ENCODE data around the gene IGFALS. TPM values are rescaled to one million over a fixed set of nuclear protein-coding genes. Genes with fewer than 3 reads are reported as not detected.

Gene IGFALS
- total RNA-seq, 3 donors from 2014 or later (not counting 1 experiment from before 2014, with no cell fraction given): 0.47 to 1.1 (median 0.70) TPM

- Mint-ChIP-seq H3K27ac (no peak overlapping the region), H3K27me3 (ENCODE audit: low read depth in 2 of 2) (no peaks in the 10 kb centered on the region), H3K36me3 (no peaks in the 10 kb centered on the region), H3K4me3 (no peak overlapping the region), H3K9me3 (no peaks in the 10 kb centered on the region), H3K4me1 (peaks cover 7 to 8% of the 10 kb centered on the region in 2 donors)
- Histone ChIP-seq H3K27ac (ENCODE audit: low read length) (no peak overlapping the region), H3K4me3 (ENCODE audit: low read length) (no peak overlapping the region), H3K36me3 (ENCODE audit: control insufficient read depth, insufficient read depth, low read length) (peaks cover 47% of the 10 kb centered on the region), H3K9me3 (ENCODE audit: control insufficient read depth, insufficient read depth, low read length) (no peaks in the 10 kb centered on the region), H3K4me1 (ENCODE audit: control insufficient read depth, insufficient read depth, low read length) (no peaks in the 10 kb centered on the region), H3K27me3 (ENCODE audit: control insufficient read depth, insufficient read depth, low read length) (no peaks in the 10 kb centered on the region)
- TF ChIP-seq, protein P1, sequence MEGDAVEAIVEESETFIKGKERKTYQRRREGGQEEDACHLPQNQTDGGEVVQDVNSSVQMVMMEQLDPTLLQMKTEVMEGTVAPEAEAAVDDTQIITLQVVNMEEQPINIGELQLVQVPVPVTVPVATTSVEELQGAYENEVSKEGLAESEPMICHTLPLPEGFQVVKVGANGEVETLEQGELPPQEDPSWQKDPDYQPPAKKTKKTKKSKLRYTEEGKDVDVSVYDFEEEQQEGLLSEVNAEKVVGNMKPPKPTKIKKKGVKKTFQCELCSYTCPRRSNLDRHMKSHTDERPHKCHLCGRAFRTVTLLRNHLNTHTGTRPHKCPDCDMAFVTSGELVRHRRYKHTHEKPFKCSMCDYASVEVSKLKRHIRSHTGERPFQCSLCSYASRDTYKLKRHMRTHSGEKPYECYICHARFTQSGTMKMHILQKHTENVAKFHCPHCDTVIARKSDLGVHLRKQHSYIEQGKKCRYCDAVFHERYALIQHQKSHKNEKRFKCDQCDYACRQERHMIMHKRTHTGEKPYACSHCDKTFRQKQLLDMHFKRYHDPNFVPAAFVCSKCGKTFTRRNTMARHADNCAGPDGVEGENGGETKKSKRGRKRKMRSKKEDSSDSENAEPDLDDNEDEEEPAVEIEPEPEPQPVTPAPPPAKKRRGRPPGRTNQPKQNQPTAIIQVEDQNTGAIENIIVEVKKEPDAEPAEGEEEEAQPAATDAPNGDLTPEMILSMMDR (IDR thresholded peaks at IDR 0.05): no peak
- 96% methylated on average over 17 of the region's 17 CpGs for WGBS (ENCODE audit: insufficient coverage)
- DNase-seq: no peak
- intact Hi-C loops (cut with micrococcal nuclease): no loop called here
- ATAC-seq: no peak
Measured at GRCh38 chr16:1817716-1818115, 24.2 kb upstream of the IGFALS start.

DNA sequence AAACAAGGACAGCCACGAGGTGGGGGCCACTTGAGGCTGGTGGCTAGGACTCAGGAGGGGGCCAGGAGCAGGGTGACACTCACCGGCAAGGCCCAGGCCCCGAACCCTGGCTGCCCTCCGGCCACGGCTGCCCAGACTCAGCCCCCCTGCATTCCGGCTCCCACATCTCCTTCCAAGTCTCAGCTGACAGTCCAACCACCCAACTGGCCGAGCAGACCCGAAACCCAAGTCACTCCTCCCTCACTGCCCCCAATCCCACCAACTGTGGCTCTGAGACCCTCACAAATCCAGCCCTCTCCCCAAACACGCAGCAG, 23.7 kb upstream of the IGFALS start:
- Histone ChIP-seq H3K9me3 (ENCODE audit: control insufficient read depth, insufficient read depth, low read length) (no peaks in the 10 kb centered on the region), H3K4me1 (ENCODE audit: control insufficient read depth, insufficient read depth, low read length) (no peaks in the 10 kb centered on the region), H3K27ac (ENCODE audit: low read length) (no peak overlapping the region), H3K36me3 (ENCODE audit: control insufficient read depth, insufficient read depth, low read length) (peaks cover 42% of the 10 kb centered on the region), H3K4me3 (ENCODE audit: low read length) (no peak overlapping the region), H3K27me3 (ENCODE audit: control insufficient read depth, insufficient read depth, low read length) (no peaks in the 10 kb centered on the region)
- DNase-seq (no peak), ATAC-seq (no peak)
- Mint-ChIP-seq H3K9me3 (no peaks in the 10 kb centered on the region), H3K36me3 (no peaks in the 10 kb centered on the region), H3K27ac (no peak overlapping the region), H3K4me1 (peaks cover 7 to 8% of the 10 kb centered on the region in 2 donors), H3K4me3 (no peak overlapping the region), H3K27me3 (ENCODE audit: low read depth in 2 of 2) (no peaks in the 10 kb centered on the region)
- TF ChIP-seq, protein P1 (IDR thresholded peaks at IDR 0.05): no peak
- intact Hi-C loops (cut with micrococcal nuclease): no loop called here
- 93% methylated on average over 9 of the region's 9 CpGs for WGBS (ENCODE audit: insufficient coverage)

DNA sequence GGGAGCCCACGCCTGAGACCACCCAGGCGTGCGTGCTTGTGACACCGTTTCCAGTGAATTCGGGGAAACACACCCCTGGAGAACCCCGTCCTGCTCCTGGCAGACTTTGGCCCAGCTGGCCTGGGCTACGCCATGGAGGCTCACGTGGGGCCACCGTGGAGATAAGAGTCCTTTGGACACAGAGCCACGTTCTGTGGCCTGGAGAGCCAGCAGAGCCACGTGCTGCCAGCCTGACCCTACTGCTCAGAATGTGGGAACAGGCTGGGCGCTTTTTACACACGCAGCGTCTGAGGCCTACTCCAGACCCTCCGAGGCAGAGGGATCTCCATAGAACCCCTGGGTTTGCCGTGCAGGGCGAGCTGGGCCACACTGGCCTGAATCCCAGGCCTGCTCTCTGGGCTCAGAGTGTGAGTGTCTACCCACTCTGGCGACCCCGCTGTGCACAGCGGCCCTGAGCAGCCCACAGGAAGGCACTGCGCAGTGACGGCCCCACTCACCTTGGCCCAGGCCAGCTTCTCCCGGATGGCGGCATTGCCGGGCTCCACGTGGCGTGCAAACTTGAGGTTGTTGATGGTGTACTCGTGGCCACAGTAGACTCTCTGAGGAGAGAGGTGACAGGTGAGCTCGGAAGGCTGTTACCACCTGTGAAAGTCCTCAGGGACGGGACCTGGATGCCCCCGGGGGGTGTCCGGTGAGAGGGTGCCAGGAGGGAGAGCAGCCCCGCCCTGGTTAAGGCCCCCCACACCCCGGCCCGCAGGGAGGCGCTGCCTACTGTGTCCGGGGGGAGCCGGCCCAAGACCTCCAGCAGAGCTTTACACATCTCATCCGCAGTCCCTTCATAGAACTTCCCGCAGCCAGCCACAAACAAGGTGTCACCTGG, 23.1 kb upstream of the IGFALS start:
- no peaks in the 10 kb centered on the region for H3K9me3 Mint-ChIP-seq
- DNase-seq (no peak), ATAC-seq (no peak)
- H3K4me1 Mint-ChIP-seq: peaks cover 7 to 8% of the 10 kb centered on the region in 2 donors
- no peak overlapping the region for H3K4me3 Mint-ChIP-seq
- H3K36me3 Mint-ChIP-seq: no peaks in the 10 kb centered on the region
- intact Hi-C loops (cut with micrococcal nuclease): no loop called here
- Histone ChIP-seq H3K36me3 (ENCODE audit: control insufficient read depth, insufficient read depth, low read length) (peaks cover 37% of the 10 kb centered on the region), H3K27me3 (ENCODE audit: control insufficient read depth, insufficient read depth, low read length) (no peaks in the 10 kb centered on the region), H3K27ac (ENCODE audit: low read length) (no peak overlapping the region), H3K9me3 (ENCODE audit: control insufficient read depth, insufficient read depth, low read length) (no peaks in the 10 kb centered on the region), H3K4me1 (ENCODE audit: control insufficient read depth, insufficient read depth, low read length) (no peaks in the 10 kb centered on the region), H3K4me3 (ENCODE audit: low read length) (no peak overlapping the region)
- H3K27me3 Mint-ChIP-seq (ENCODE audit: low read depth in 2 of 2): no peaks in the 10 kb centered on the region
- WGBS (ENCODE audit: insufficient coverage): 96% methylated on average over 40 of the region's 40 CpGs
- TF ChIP-seq, protein P1 (IDR thresholded peaks at IDR 0.05): no peak
- H3K27ac Mint-ChIP-seq: no peak overlapping the region

DNA sequence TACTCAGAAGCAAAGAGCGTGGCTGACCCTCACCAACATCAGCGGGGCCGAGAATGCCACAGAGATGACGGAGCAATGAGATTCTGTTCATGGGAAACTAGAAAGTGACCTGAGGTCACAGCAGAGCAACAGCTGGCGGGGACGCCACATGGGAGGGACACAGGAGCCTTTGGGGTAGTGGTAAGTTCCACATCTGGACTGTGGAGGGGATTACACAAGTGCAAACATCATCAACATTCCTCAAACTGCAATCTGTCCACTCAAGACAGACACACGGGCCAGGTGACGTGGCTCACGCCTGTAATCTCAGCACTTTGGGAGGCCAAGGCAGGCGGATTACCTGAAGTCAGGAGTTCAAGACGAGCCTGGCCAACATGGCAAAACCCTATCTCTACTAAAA, 22.0 kb upstream of the IGFALS start:
- H3K4me1 Mint-ChIP-seq: peaks cover 7 to 8% of the 10 kb centered on the region in 2 donors
- H3K27ac ChIP-seq (ENCODE audit: low read length): no peak overlapping the region
- H3K9me3 ChIP-seq (ENCODE audit: control insufficient read depth, insufficient read depth, low read length): no peaks in the 10 kb centered on the region
- H3K9me3 Mint-ChIP-seq: no peaks in the 10 kb centered on the region
- TF ChIP-seq, protein P1 (IDR thresholded peaks at IDR 0.05): no peak
- peaks cover 30% of the 10 kb centered on the region for H3K36me3 ChIP-seq (ENCODE audit: control insufficient read depth, insufficient read depth, low read length)
- H3K27me3 Mint-ChIP-seq (ENCODE audit: low read depth in 2 of 2): no peaks in the 10 kb centered on the region
- H3K27ac Mint-ChIP-seq: no peak overlapping the region
- no peak overlapping the region for H3K4me3 Mint-ChIP-seq
- intact Hi-C loops (cut with micrococcal nuclease): no loop called here
- DNase-seq (no peak), ATAC-seq (no peak)
- 98% methylated on average over 10 of the region's 11 CpGs for WGBS (ENCODE audit: insufficient coverage)
- no peaks in the 10 kb centered on the region for H3K4me1 ChIP-seq (ENCODE audit: control insufficient read depth, insufficient read depth, low read length)
- no peaks in the 10 kb centered on the region for H3K27me3 ChIP-seq (ENCODE audit: control insufficient read depth, insufficient read depth, low read length)
- H3K4me3 ChIP-seq (ENCODE audit: low read length): no peak overlapping the region
- no peaks in the 10 kb centered on the region for H3K36me3 Mint-ChIP-seq
